HG03095 (cell line): Measurements from ENCODE around the gene C1QTNF5.

ENCODE experiments used
- ATAC-seq: cut with Tn5 transposase; IDR thresholded peaks from one replicate; pipeline ENCODE4 v1.9.1; 2021; ENCODE audit warnings: moderate library complexity; ENCODE audit not compliant: unreplicated experiment

C1QTNF5 gene

DNA sequence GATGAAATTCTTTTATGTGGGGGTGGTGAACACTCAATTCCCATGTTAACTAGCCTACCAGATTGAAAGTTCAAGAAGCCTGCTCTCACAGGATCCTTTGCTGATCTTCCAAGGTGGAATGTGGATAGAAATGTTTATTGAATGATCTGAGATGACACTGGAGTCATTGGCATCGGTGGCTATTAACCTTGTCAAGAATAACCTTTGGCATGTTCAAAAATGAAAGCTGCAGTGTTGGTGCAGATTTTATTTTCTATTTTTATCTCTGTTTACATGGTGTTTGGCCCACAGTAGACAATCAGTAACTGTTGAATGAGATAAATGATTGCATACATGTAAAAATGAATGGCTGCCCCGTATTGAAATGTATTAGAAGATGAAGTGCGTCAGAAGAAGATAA, 42.7 kb downstream of the C1QTNF5 start:
- no peak for ATAC-seq

DNA sequence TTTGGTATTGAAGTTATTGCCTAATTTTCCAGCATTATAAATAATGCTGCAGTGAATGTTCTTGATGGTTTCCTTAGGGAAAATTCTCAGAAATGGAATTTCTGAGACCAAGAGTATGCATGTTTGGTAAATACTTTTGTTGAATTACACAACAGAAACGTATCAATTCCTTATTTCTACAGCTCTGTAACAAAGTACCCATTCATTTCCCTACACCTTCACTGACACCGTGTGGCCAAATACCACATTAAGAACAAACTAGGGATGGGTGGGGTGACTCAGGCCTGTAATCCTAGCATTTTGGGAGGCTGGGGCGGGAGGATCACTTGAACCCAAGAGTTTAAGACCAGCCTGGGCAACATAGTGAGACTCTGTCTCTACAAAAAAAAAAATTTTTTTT, 45.5 kb downstream of the C1QTNF5 start:
- no peak for ATAC-seq

DNA sequence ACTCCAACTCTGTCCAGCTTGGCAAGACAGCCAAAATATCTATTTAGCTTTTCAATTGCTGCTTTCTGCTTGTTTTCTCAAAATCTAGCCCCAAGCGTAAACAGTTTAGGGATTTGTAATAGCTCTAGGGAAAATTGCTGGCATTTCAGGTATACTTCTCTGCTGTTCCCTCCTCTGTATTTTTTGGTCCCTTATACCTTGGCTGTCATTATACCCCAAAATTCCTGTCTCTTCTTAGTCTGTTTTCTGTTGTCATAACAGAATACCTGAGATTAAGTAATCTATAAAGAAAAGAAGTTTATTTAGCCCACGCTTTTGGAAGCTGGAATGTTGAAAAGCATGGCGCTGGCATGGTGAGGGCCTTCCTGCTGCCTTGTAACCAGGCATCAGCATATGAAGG, 47.2 kb downstream of the C1QTNF5 start:
- no peak for ATAC-seq

DNA sequence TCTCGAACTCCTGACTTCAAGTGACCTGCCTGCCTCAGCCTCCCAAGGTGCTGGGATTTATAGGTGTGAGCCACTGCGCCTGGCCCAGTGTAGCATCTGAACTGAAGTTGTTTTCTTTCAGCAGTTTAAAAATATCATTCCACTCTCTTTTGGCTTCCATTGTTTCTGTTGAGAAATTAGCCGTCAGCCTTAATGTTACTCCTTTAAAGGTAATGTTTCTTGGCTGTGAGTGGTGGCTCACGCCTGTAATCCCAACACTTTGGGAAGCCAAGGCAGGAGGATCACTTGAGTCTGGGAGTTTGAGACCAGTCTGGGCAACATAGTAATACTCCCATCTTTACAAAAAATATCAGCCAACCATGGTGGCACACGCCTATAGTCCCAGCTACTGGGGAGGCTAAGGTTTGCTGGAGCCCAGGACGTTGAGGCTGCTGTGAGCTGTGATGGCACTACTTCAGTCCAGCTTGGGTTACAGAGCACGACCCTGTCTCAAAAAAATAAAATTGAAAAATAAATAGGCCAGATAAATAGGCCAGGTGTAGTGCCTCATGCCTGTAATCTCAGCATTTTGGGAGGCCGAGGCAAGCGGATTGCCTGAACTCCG, 49.7 kb downstream of the C1QTNF5 start:
- ATAC-seq: no peak
